HEK293 (cell line): ENCODE measurements around the gene IRF8.

ENCODE experiments used
- CTCF ChIP-seq: fragments of 450-650 bp; formaldehyde crosslinking; IDR thresholded peaks from 2 replicates; pipeline ENCODE4 v1.5.1; 2016; ENCODE audit warnings: missing biosample characterization, missing genetic modification characterization
- IKZF3 ChIP-seq: fragments of 450-650 bp; IDR thresholded peaks from 2 replicates; pipeline ENCODE4 v1.5.0; 2018; ENCODE audit warnings: missing biosample characterization, mild to moderate bottlenecking, missing genetic modification characterization, moderate library complexity
- SP7 ChIP-seq: fragments of 450-650 bp; formaldehyde crosslinking; IDR thresholded peaks from 2 replicates; pipeline ENCODE4 v1.5.1; 2016; ENCODE audit warnings: missing biosample characterization, missing genetic modification characterization
- ZFP37 ChIP-seq: fragments of 450-650 bp; formaldehyde crosslinking; IDR thresholded peaks from 2 replicates; pipeline ENCODE4 v1.5.1; 2016; ENCODE audit warnings: missing biosample characterization, missing genetic modification characterization
- ZNF174 ChIP-seq: fragments of 450-650 bp; formaldehyde crosslinking; IDR thresholded peaks from 2 replicates; pipeline ENCODE4 v1.5.0; 2017; ENCODE audit warnings: missing biosample characterization, mild to moderate bottlenecking, missing genetic modification characterization
- ZNF274 ChIP-seq, 2 experiments: fragments of 200-500 bp in 1 of 2; fragments of 450-650 bp in 1 of 2; sonication (Bioruptor generic) in 1 of 2; formaldehyde crosslinking in 1 of 2; IDR thresholded peaks; 2 replicates each; pipeline versions ENCODE4 v1.5.1 to v1.6.1; 2014 to 2016; ENCODE audit warnings: borderline replicate concordance in 1 of 2, inconsistent platforms in 1 of 2, low read length in 1 of 2, missing biosample characterization in 1 of 2, missing genetic modification characterization in 1 of 2
- ZNF302 ChIP-seq: fragments of 450-650 bp; formaldehyde crosslinking; IDR thresholded peaks from 2 replicates; pipeline ENCODE4 v1.5.1; 2016; ENCODE audit warnings: missing biosample characterization, missing genetic modification characterization, low read depth
- ZNF362 ChIP-seq: fragments of 450-650 bp; formaldehyde crosslinking; IDR thresholded peaks from 2 replicates; pipeline ENCODE4 v1.5.1; 2016; ENCODE audit warnings: missing biosample characterization, missing genetic modification characterization
- ZNF518A ChIP-seq: fragments of 450-650 bp; formaldehyde crosslinking; conservative IDR thresholded peaks from 2 replicates; pipeline ENCODE4 v1.5.1; 2016; ENCODE audit warnings: low read depth, missing biosample characterization, missing genetic modification characterization
- TF ChIP-seq, protein P1 (sequence below): fragments of 450-650 bp; formaldehyde crosslinking; IDR thresholded peaks from 2 replicates; pipeline ENCODE4 v1.5.1; 2016; ENCODE audit warnings: missing biosample characterization, missing genetic modification characterization, borderline replicate concordance
- TF ChIP-seq, protein P2 (sequence below): fragments of 450-650 bp; formaldehyde crosslinking; IDR thresholded peaks from 2 replicates; pipeline ENCODE4 v1.5.1; 2017; ENCODE audit warnings: missing biosample characterization, missing genetic modification characterization
- TF ChIP-seq, protein P3 (sequence below): fragments of 450-650 bp; formaldehyde crosslinking; IDR thresholded peaks from 2 replicates; pipeline ENCODE4 v1.5.1; 2016; ENCODE audit warnings: missing biosample characterization, missing genetic modification characterization

- TF ChIP-seq CTCF (tag by site-specific recombination) (no peak), ZFP37 (tag by site-specific recombination) (no peak), ZNF274 (IDR thresholded peaks at IDR 0.05; ENCODE audit: low read length) (no peak), ZNF274 (tag by site-specific recombination; IDR thresholded peaks at IDR 0.05; ENCODE audit: borderline replicate concordance) (no peak), ZNF518A (tag by site-specific recombination) (no peak), ZNF174 (tag by site-specific recombination) (no peak), ZNF302 (tag by site-specific recombination) (no peak), SP7 (tag by site-specific recombination) (no peak), IKZF3 (tag by site-specific recombination) (no peak), ZNF362 (tag by site-specific recombination) (no peak)
- TF ChIP-seq, protein P1, sequence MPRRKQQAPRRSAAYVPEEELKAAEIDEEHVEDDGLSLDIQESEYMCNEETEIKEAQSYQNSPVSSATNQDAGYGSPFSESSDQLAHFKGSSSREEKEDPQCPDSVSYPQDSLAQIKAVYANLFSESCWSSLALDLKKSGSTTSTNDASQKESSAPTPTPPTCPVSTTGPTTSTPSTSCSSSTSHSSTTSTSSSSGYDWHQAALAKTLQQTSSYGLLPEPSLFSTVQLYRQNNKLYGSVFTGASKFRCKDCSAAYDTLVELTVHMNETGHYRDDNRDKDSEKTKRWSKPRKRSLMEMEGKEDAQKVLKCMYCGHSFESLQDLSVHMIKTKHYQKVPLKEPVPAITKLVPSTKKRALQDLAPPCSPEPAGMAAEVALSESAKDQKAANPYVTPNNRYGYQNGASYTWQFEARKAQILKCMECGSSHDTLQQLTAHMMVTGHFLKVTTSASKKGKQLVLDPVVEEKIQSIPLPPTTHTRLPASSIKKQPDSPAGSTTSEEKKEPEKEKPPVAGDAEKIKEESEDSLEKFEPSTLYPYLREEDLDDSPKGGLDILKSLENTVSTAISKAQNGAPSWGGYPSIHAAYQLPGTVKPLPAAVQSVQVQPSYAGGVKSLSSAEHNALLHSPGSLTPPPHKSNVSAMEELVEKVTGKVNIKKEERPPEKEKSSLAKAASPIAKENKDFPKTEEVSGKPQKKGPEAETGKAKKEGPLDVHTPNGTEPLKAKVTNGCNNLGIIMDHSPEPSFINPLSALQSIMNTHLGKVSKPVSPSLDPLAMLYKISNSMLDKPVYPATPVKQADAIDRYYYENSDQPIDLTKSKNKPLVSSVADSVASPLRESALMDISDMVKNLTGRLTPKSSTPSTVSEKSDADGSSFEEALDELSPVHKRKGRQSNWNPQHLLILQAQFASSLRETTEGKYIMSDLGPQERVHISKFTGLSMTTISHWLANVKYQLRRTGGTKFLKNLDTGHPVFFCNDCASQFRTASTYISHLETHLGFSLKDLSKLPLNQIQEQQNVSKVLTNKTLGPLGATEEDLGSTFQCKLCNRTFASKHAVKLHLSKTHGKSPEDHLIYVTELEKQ (tag by site-specific recombination), result no peak
- TF ChIP-seq, protein P2, sequence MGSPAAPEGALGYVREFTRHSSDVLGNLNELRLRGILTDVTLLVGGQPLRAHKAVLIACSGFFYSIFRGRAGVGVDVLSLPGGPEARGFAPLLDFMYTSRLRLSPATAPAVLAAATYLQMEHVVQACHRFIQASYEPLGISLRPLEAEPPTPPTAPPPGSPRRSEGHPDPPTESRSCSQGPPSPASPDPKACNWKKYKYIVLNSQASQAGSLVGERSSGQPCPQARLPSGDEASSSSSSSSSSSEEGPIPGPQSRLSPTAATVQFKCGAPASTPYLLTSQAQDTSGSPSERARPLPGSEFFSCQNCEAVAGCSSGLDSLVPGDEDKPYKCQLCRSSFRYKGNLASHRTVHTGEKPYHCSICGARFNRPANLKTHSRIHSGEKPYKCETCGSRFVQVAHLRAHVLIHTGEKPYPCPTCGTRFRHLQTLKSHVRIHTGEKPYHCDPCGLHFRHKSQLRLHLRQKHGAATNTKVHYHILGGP, result no peak
- TF ChIP-seq, protein P3, sequence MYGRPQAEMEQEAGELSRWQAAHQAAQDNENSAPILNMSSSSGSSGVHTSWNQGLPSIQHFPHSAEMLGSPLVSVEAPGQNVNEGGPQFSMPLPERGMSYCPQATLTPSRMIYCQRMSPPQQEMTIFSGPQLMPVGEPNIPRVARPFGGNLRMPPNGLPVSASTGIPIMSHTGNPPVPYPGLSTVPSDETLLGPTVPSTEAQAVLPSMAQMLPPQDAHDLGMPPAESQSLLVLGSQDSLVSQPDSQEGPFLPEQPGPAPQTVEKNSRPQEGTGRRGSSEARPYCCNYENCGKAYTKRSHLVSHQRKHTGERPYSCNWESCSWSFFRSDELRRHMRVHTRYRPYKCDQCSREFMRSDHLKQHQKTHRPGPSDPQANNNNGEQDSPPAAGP (tag by site-specific recombination), result no peak
These were observed 29.0 kb downstream of the IRF8 start for GRCh38 chr16:85927959-85928358.
